Activated CD8-positive, alpha-beta T cell treated with anti-CD3 and anti-CD28 coated beads for 36 hours (primary cell): Measurements from ENCODE around the gene PDIA5. TPM values are rescaled to one million over a fixed set of nuclear protein-coding genes. Genes with fewer than 3 reads are reported as not detected.

Experiments used
- ATAC-seq: fragments of 200-7000 bp; cut with Tn5 transposase; one replicate; pipeline ENCODE4 v1.10.0; 2021; ENCODE audit warnings: mild to moderate bottlenecking, moderate library complexity
- CTCF ChIA-PET: fragments of 350-600 bp; sonication (Branson Sonifier 250); formaldehyde crosslinking; loops from one replicate; lab custom pipeline; 2021; ENCODE audit warnings: antibody characterized with exemption; lab: Charles Lee
- POLR2A ChIA-PET: fragments of 350-600 bp; sonication (Branson Sonifier 250); formaldehyde crosslinking; loops from one replicate; lab custom pipeline; 2021; ENCODE audit warnings: antibody characterized with exemption; lab: Charles Lee
- DNase-seq: peaks from one replicate; pipeline ENCODE4 v3.0.0-alpha.2; 2020
- H3K27ac Mint-ChIP-seq: one replicate; pipeline ENCODE4 v1.8.0; 2021; ENCODE audit warnings: mild to moderate bottlenecking, mixed read lengths
- H3K27me3 Mint-ChIP-seq: one replicate; pipeline ENCODE4 v1.8.0; 2021; ENCODE audit warnings: mixed read lengths
- H3K36me3 Mint-ChIP-seq: one replicate; pipeline ENCODE4 v1.8.0; 2021; ENCODE audit warnings: low read depth, mixed read lengths
- H3K4me1 Mint-ChIP-seq: one replicate; pipeline ENCODE4 v1.8.0; 2021; ENCODE audit warnings: low read depth, mixed read lengths
- H3K4me3 Mint-ChIP-seq: one replicate; pipeline ENCODE4 v1.8.0; 2021; ENCODE audit warnings: mild to moderate bottlenecking, moderate library complexity, mixed read lengths
- H3K9me3 Mint-ChIP-seq: one replicate; pipeline ENCODE4 v1.8.0; 2021; ENCODE audit warnings: mixed read lengths
- CTCF ChIP-seq: fragments of 200-600 bp; IDR thresholded peaks from one replicate; pipeline ENCODE4 v1.8.0; 2022; ENCODE audit warnings: antibody characterized with exemption, mild to moderate bottlenecking
- intact Hi-C: fragments of 100-400 bp; cut with micrococcal nuclease; formaldehyde crosslinking; loops from one replicate; pipeline ENCODE4 v1.10.0; 2022
- total RNA-seq, 2 experiments: library from RNA; stranded (reverse); gene quantifications; one replicate each; pipeline ENCODE4 v1.2.3, GENCODE V29; 2021

The PDIA5 gene
- total RNA-seq, 2 experiments from 2014 or later, result 17.9 to 19.0 TPM

GRCh38 chr3:123090728-123091531 lies 24.1 kb downstream of the PDIA5 start:
- intact Hi-C loops, result no loop called here
- no peak for TF ChIP-seq CTCF
- no peaks in the 10 kb centered on the region for H3K27me3 Mint-ChIP-seq
- ChIA-PET POLR2A (no interaction called here), CTCF (interaction anchor here (1.5 kb wide), 1 partner anchor 10 kb away, joined by 3 read pairs; no protein-coding TSS in a partner anchor)
- no peak for ATAC-seq
- no peaks in the 10 kb centered on the region for H3K9me3 Mint-ChIP-seq
- H3K27ac Mint-ChIP-seq, result no peak overlapping the region
- no peak overlapping the region for H3K4me3 Mint-ChIP-seq
- H3K36me3 Mint-ChIP-seq, result peaks cover 30% of the 10 kb centered on the region
- no peak for DNase-seq
- H3K4me1 Mint-ChIP-seq, result peaks cover 21% of the 10 kb centered on the region

- ATAC-seq (no peak), DNase-seq (no peak)
- Mint-ChIP-seq H3K9me3 (no peaks in the 10 kb centered on the region), H3K36me3 (peaks cover 30% of the 10 kb centered on the region), H3K4me1 (peaks cover 19% of the 10 kb centered on the region), H3K4me3 (no peak overlapping the region), H3K27me3 (no peaks in the 10 kb centered on the region), H3K27ac (no peak overlapping the region)
- TF ChIP-seq CTCF, result no peak
- ChIA-PET POLR2A (no interaction called here), CTCF (interaction anchor here (1.5 kb wide), 1 partner anchor 11 kb away, joined by 3 read pairs; no protein-coding TSS in a partner anchor)
- intact Hi-C loops, result no loop called here
Observed at GRCh38 chr3:123092243-123092642, 25.4 kb downstream of the PDIA5 start.

- Mint-ChIP-seq H3K4me3 (no peak overlapping the region), H3K9me3 (no peaks in the 10 kb centered on the region), H3K4me1 (peaks cover 19% of the 10 kb centered on the region), H3K36me3 (peaks cover 32% of the 10 kb centered on the region), H3K27me3 (no peaks in the 10 kb centered on the region), H3K27ac (no peak overlapping the region)
- ATAC-seq (no peak), DNase-seq (no peak)
- TF ChIP-seq CTCF, result no peak
- ChIA-PET POLR2A (interaction anchor here (0.6 kb wide), 1 partner anchor 24 kb away, joined by 3 read pairs; no protein-coding TSS in a partner anchor), CTCF (no interaction called here)
- intact Hi-C loops, result no loop called here
Observed at GRCh38 chr3:123093696-123094095, 26.9 kb downstream of the PDIA5 start.

GRCh38 chr3:123094516-123095313 lies 27.9 kb downstream of the PDIA5 start:
- intact Hi-C loops, result no loop called here
- no peaks in the 10 kb centered on the region for H3K27me3 Mint-ChIP-seq
- ChIA-PET CTCF (no interaction called here), POLR2A (interaction anchor here (0.6 kb wide), 1 partner anchor 23 kb away, joined by 3 read pairs; no protein-coding TSS in a partner anchor)
- H3K27ac Mint-ChIP-seq, result no peak overlapping the region
- DNase-seq (no peak), ATAC-seq (no peak)
- H3K4me3 Mint-ChIP-seq, result no peak overlapping the region
- H3K36me3 Mint-ChIP-seq, result peaks cover 37% of the 10 kb centered on the region
- H3K9me3 Mint-ChIP-seq, result no peaks in the 10 kb centered on the region
- TF ChIP-seq CTCF, result no peak
- peaks cover 15% of the 10 kb centered on the region for H3K4me1 Mint-ChIP-seq
